CD4-positive, alpha-beta memory T cell (primary cell): ENCODE data around the gene CCIN. TPM values are rescaled to one million over a fixed set of nuclear protein-coding genes. Genes with fewer than 3 reads are reported as not detected.

Experiments
- CTCF ChIA-PET: fragments of 350-600 bp; sonication (Branson Sonifier 250); formaldehyde crosslinking; loops from one replicate; lab custom pipeline; 2021; ENCODE audit warnings: inconsistent platforms; ENCODE audit not compliant: partially characterized antibody; lab: Charles Lee
- POLR2A ChIA-PET: fragments of 350-600 bp; sonication (Branson Sonifier 250); formaldehyde crosslinking; loops from one replicate; lab custom pipeline; 2021; ENCODE audit not compliant: partially characterized antibody; lab: Charles Lee
- DNase-seq, 5 donors: peaks; one replicate each; pipeline versions ENCODE4 v3.0.0 to v3.0.0-alpha.2; 2020 to 2022; ENCODE audit warnings: mixed read lengths in 1 of 5
- H3K27ac ChIP-seq: one replicate; pipeline ENCODE4 v1.7.0; 2013; ENCODE audit warnings: low read depth, low read length
- H3K27me3 ChIP-seq: 2 replicates; pipeline ENCODE4 v1.7.0; 2013; ENCODE audit warnings: mild to moderate bottlenecking, low read length, moderate library complexity; ENCODE audit not compliant: insufficient read depth
- H3K36me3 ChIP-seq: 2 replicates; pipeline ENCODE4 v1.7.0; 2013; ENCODE audit warnings: mild to moderate bottlenecking, low read length, moderate library complexity; ENCODE audit not compliant: insufficient read depth
- H3K4me1 ChIP-seq: 2 replicates; pipeline ENCODE4 v1.7.0; 2013; ENCODE audit warnings: mild to moderate bottlenecking, low read length, moderate library complexity; ENCODE audit not compliant: insufficient read depth
- H3K4me3 ChIP-seq, 2 donors: one replicate each; pipeline ENCODE4 v1.7.0; 2013; ENCODE audit warnings: low read length in 2 of 2, mild to moderate bottlenecking in 1 of 2
- H3K9me3 ChIP-seq, 2 donors: one replicate each; pipeline ENCODE4 v1.7.0; 2013; ENCODE audit warnings: low read length in 2 of 2, control low read depth in 1 of 2; ENCODE audit not compliant: control insufficient read depth in 1 of 2
- H3K27ac Mint-ChIP-seq, 7 donors: one replicate each; pipeline ENCODE4 v1.8.0; 2020 to 2021; ENCODE audit warnings: mixed read lengths in 7 of 7, mild to moderate bottlenecking in 6 of 7, inconsistent platforms in 3 of 7, moderate library complexity in 3 of 7
- H3K27me3 Mint-ChIP-seq, 2 donors: one replicate each; pipeline ENCODE4 v1.8.0; 2020 to 2021; ENCODE audit warnings: mixed read lengths in 2 of 2
- H3K36me3 Mint-ChIP-seq, 2 donors: one replicate each; pipeline ENCODE4 v1.8.0; 2020 to 2021; ENCODE audit warnings: mixed read lengths in 2 of 2, inconsistent platforms in 1 of 2, mild to moderate bottlenecking in 1 of 2
- H3K4me1 Mint-ChIP-seq, 4 donors: one replicate each; pipeline ENCODE4 v1.8.0; 2020 to 2021; ENCODE audit warnings: mixed read lengths in 4 of 4, mild to moderate bottlenecking in 1 of 4
- H3K4me3 Mint-ChIP-seq, 8 donors: one replicate each; pipeline ENCODE4 v1.8.0; 2020 to 2021; ENCODE audit warnings: mixed read lengths in 8 of 8, mild to moderate bottlenecking in 7 of 8, moderate library complexity in 6 of 8, inconsistent platforms in 3 of 8
- H3K9me3 Mint-ChIP-seq, 8 donors: one replicate each; pipeline ENCODE4 v1.8.0; 2020 to 2021; ENCODE audit warnings: mixed read lengths in 8 of 8, mild to moderate bottlenecking in 5 of 8, inconsistent platforms in 3 of 8, moderate library complexity in 1 of 8
- intact Hi-C: fragments of 100-400 bp; cut with micrococcal nuclease; formaldehyde crosslinking; loops from one replicate; pipeline ENCODE4 v1.15.1; 2023
- polyA plus RNA-seq, 2 donors: library from polyadenylated mRNA; unstranded; fragments of 300-500 nt; fragmentation: Illumina TruSeq; gene quantifications; one replicate each; pipeline ENCODE4 v1.2.3, GENCODE V29; 2021
- total RNA-seq, 2 experiments: library from RNA; stranded (reverse); gene quantifications; one replicate each; pipeline ENCODE4 v1.2.3, GENCODE V29; 2021

Gene CCIN
- total and polyA plus RNA-seq, 4 experiments from 2014 or later: not detected

- Mint-ChIP-seq H3K27ac (peak overlapping the region; percentile 67 to 84 (median 79)), H3K4me3 (no peak overlapping the region), H3K36me3 (peaks cover 21 to 44% of the 10 kb centered on the region in 2 donors), H3K27me3 (no peaks in the 10 kb centered on the region), H3K9me3 (no peaks in the 10 kb centered on the region), H3K4me1 (peaks cover 11 to 28% (median 22%) of the 10 kb centered on the region in 4 donors)
- no peaks in the 10 kb centered on the region for H3K27me3 ChIP-seq
- peaks cover 11% of the 10 kb centered on the region for H3K4me1 ChIP-seq
- intact Hi-C loops: no loop called here
- H3K27ac ChIP-seq: no peak overlapping the region
- H3K36me3 ChIP-seq: peaks cover 3% of the 10 kb centered on the region
- no peak overlapping the region for H3K4me3 ChIP-seq
- H3K9me3 ChIP-seq: no peaks in the 10 kb centered on the region
- DNase-seq: no peak
- POLR2A ChIA-PET: interaction anchor here (2.1 kb wide), 1 partner anchor 25 kb away, joined by 5 read pairs; the partner anchor contains the start of gene GLIPR2
- CTCF ChIA-PET: interaction anchor here (1.6 to 20.1 kb wide), 3 partner anchors 10 to 59 kb away, joined by 3 to 648 read pairs (median 100); partner anchors contain the start of gene GLIPR2
These were observed 8.0 kb upstream of the CCIN start for GRCh38 chr9:36161187-36161586.

GRCh38 chr9:36162211-36162738 is 6.9 kb upstream of the CCIN start:
- ChIA-PET CTCF (interaction anchor here (1.6 to 20.1 kb wide), 5 partner anchors 11 to 60 kb away, joined by 3 to 648 read pairs (median 18); partner anchors contain the start of gene GLIPR2), POLR2A (no interaction called here)
- no peak overlapping the region for H3K4me3 Mint-ChIP-seq
- Histone ChIP-seq H3K4me1 (peaks cover 12% of the 10 kb centered on the region), H3K27me3 (no peaks in the 10 kb centered on the region), H3K36me3 (peaks cover 3% of the 10 kb centered on the region), H3K27ac (no peak overlapping the region), H3K9me3 (no peaks in the 10 kb centered on the region), H3K4me3 (no peak overlapping the region)
- peak overlapping the region in 5 of 7 donors; percentile 56 to 70 (median 68) for H3K27ac Mint-ChIP-seq
- H3K9me3 Mint-ChIP-seq: no peaks in the 10 kb centered on the region
- H3K27me3 Mint-ChIP-seq: no peaks in the 10 kb centered on the region
- intact Hi-C loops: no loop called here
- peaks cover 14 to 33% (median 27%) of the 10 kb centered on the region in 4 donors for H3K4me1 Mint-ChIP-seq
- H3K36me3 Mint-ChIP-seq: peaks cover 17 to 39% of the 10 kb centered on the region in 2 donors
- no peak for DNase-seq

- POLR2A ChIA-PET: interaction anchor here (1.0 to 5.5 kb wide), 5 partner anchors 9 to 62 kb away, joined by 3 to 44 read pairs (median 20); partner anchors contain the start of gene GLIPR2
- CTCF ChIA-PET: interaction anchor here (0.7 to 20.1 kb wide), 10 partner anchors 9 to 61 kb away, joined by 3 to 648 read pairs (median 5); partner anchors contain the start of genes CLTA and GLIPR2
- H3K9me3 Mint-ChIP-seq: no peaks in the 10 kb centered on the region
- H3K4me3 Mint-ChIP-seq: no peak overlapping the region
- Histone ChIP-seq H3K36me3 (peaks cover 3% of the 10 kb centered on the region), H3K4me1 (peaks cover 12% of the 10 kb centered on the region), H3K27me3 (no peaks in the 10 kb centered on the region), H3K4me3 (no peak overlapping the region), H3K27ac (no peak overlapping the region), H3K9me3 (no peaks in the 10 kb centered on the region)
- intact Hi-C loops: no loop called here
- peaks cover 14 to 36% of the 10 kb centered on the region in 2 donors for H3K36me3 Mint-ChIP-seq
- no peak for DNase-seq
- H3K4me1 Mint-ChIP-seq: peaks cover 14 to 33% (median 25%) of the 10 kb centered on the region in 4 donors
- peak overlapping the region in 5 of 7 donors; percentile 15 to 78 (median 55) for H3K27ac Mint-ChIP-seq
- H3K27me3 Mint-ChIP-seq: no peaks in the 10 kb centered on the region
These were observed 6.0 kb upstream of the CCIN start for GRCh38 chr9:36163049-36163785.

GRCh38 chr9:36163786-36164170 is 5.4 kb upstream of the CCIN start:
- Mint-ChIP-seq H3K4me3 (peak overlapping the region in 1 of 8 donors; percentile 20), H3K27me3 (no peaks in the 10 kb centered on the region), H3K9me3 (no peaks in the 10 kb centered on the region), H3K27ac (peak overlapping the region in 6 of 7 donors; percentile 24 to 78 (median 35)), H3K36me3 (peaks cover 8 to 31% of the 10 kb centered on the region in 2 donors), H3K4me1 (peaks cover 14 to 33% (median 23%) of the 10 kb centered on the region in 4 donors)
- no peak overlapping the region for H3K4me3 ChIP-seq
- ChIA-PET POLR2A (interaction anchor here (1.0 to 5.5 kb wide), 5 partner anchors 9 to 62 kb away, joined by 3 to 44 read pairs (median 20); partner anchors contain the start of gene GLIPR2), CTCF (interaction anchor here (0.7 to 20.1 kb wide), 13 partner anchors 9 to 71 kb away, joined by 3 to 648 read pairs (median 5); partner anchors contain the start of genes CLTA and GLIPR2)
- H3K27me3 ChIP-seq: no peaks in the 10 kb centered on the region
- H3K9me3 ChIP-seq: no peaks in the 10 kb centered on the region
- no peak overlapping the region for H3K27ac ChIP-seq
- H3K36me3 ChIP-seq: peaks cover 3% of the 10 kb centered on the region
- no peak for DNase-seq
- peaks cover 12% of the 10 kb centered on the region for H3K4me1 ChIP-seq
- intact Hi-C loops: no loop called here

- ChIA-PET CTCF (interaction anchor here (0.7 to 20.1 kb wide), 14 partner anchors 8 to 71 kb away, joined by 3 to 648 read pairs (median 5); partner anchors contain the start of genes CLTA and GLIPR2), POLR2A (interaction anchor here (1.7 to 5.5 kb wide), 6 partner anchors 13 to 63 kb away, joined by 4 to 44 read pairs (median 22); partner anchors contain the start of gene GLIPR2)
- Histone ChIP-seq H3K4me3 (no peak overlapping the region), H3K9me3 (no peaks in the 10 kb centered on the region), H3K27ac (no peak overlapping the region), H3K36me3 (peaks cover 3% of the 10 kb centered on the region), H3K4me1 (peaks cover 12% of the 10 kb centered on the region), H3K27me3 (no peaks in the 10 kb centered on the region)
- H3K27ac Mint-ChIP-seq: peak overlapping the region in 6 of 7 donors; percentile 30 to 80 (median 46)
- no peaks in the 10 kb centered on the region for H3K27me3 Mint-ChIP-seq
- H3K4me1 Mint-ChIP-seq: peaks cover 13 to 33% (median 22%) of the 10 kb centered on the region in 4 donors
- intact Hi-C loops: no loop called here
- DNase-seq: no peak
- H3K4me3 Mint-ChIP-seq: no peak overlapping the region
- H3K9me3 Mint-ChIP-seq: no peaks in the 10 kb centered on the region
- H3K36me3 Mint-ChIP-seq: peaks cover 2 to 26% of the 10 kb centered on the region in 2 donors
These were observed 4.8 kb upstream of the CCIN start for GRCh38 chr9:36164372-36164771.

GRCh38 chr9:36164989-36165388 is 4.2 kb upstream of the CCIN start:
- intact Hi-C loops: loop anchor here (5.0 kb wide), 1 partner anchor 143 kb away; no protein-coding TSS in a partner anchor
- POLR2A ChIA-PET: interaction anchor here (1.7 to 5.5 kb wide), 6 partner anchors 13 to 63 kb away, joined by 4 to 44 read pairs (median 22); partner anchors contain the start of gene GLIPR2
- Mint-ChIP-seq H3K4me3 (peak overlapping the region in 7 of 8 donors; percentile 15 to 65 (median 45)), H3K9me3 (no peaks in the 10 kb centered on the region), H3K27me3 (no peaks in the 10 kb centered on the region), H3K36me3 (peaks cover 0 to 24% of the 10 kb centered on the region in 2 donors), H3K4me1 (peaks cover 11 to 33% (median 21%) of the 10 kb centered on the region in 4 donors), H3K27ac (peak overlapping the region in 3 of 7 donors; percentile 52 to 68 (median 59))
- DNase-seq: no peak
- no peak overlapping the region for H3K27ac ChIP-seq
- peaks cover 3% of the 10 kb centered on the region for H3K36me3 ChIP-seq
- H3K27me3 ChIP-seq: no peaks in the 10 kb centered on the region
- no peaks in the 10 kb centered on the region for H3K9me3 ChIP-seq
- no peak overlapping the region for H3K4me3 ChIP-seq
- H3K4me1 ChIP-seq: peaks cover 12% of the 10 kb centered on the region
- CTCF ChIA-PET: interaction anchor here (0.7 to 20.1 kb wide), 12 partner anchors 13 to 181 kb away, joined by 3 to 648 read pairs (median 8); partner anchors contain the start of genes CLTA and GLIPR2
